ENCODE data around the gene GOLPH3L.
"Not testable (repeated sequence)": the region's sequence is repeated elsewhere in the genome, so short reads cannot be mapped to it uniquely, and the experiment has no call there.

DNA sequence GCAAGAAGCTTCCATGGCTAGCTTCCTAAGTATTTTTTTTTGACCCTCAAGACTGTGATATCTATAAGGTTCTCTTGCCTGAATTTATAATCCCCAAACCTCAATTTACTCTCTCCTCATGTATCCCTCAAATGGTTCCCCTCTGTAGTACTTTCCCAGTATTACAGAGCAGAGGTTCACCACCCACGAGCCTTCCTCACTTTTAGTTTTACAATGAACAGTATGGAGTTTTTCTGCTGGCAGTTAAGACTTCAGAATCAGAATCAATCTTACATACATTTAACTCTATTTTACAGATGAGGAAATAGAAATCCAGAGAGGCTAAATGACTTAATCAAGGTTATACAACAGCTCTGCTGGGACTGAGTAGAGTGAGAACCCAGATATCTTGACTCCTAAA lies 72.4 kb downstream of the GOLPH3L start:
- not testable (repeated sequence) for TF ChIP-seq CTCF, POLR2A (IDR thresholded peaks at IDR 0.05)

All from ovary (tissue), 3 donors.